Nephron progenitor cell (in vitro differentiated cells): Measurements from ENCODE around the gene TXNL1.

Experiments
- DNase-seq: peaks from one replicate; pipeline ENCODE4 v3.0.0; 2021
- H3K27ac Mint-ChIP-seq: 2 replicates; pipeline ENCODE4 v1.8.0; 2021; ENCODE audit warnings: mild to moderate bottlenecking, moderate library complexity, mixed read lengths
- H3K27me3 Mint-ChIP-seq: 2 replicates; pipeline ENCODE4 v1.8.0; 2021; ENCODE audit warnings: mild to moderate bottlenecking, low read depth, mixed read lengths; ENCODE audit not compliant: poor library complexity
- H3K36me3 Mint-ChIP-seq: 2 replicates; pipeline ENCODE4 v1.8.0; 2021; ENCODE audit warnings: low read depth, mixed read lengths
- H3K4me1 Mint-ChIP-seq: 2 replicates; pipeline ENCODE4 v1.8.0; 2021; ENCODE audit warnings: mixed read lengths
- H3K4me3 Mint-ChIP-seq: 2 replicates; pipeline ENCODE4 v1.8.0; 2021; ENCODE audit warnings: mild to moderate bottlenecking, moderate library complexity, mixed read lengths
- H3K9me3 Mint-ChIP-seq: 2 replicates; pipeline ENCODE4 v1.8.0; 2021; ENCODE audit warnings: mild to moderate bottlenecking, moderate library complexity, mixed read lengths
- TF ChIP-seq, protein P1 (sequence below): fragments of 200-600 bp; sonication (generic); IDR thresholded peaks from 2 replicates; pipeline ENCODE4 v1.5.0; 2021; ENCODE audit warnings: antibody characterized with exemption

The TXNL1 gene

DNA sequence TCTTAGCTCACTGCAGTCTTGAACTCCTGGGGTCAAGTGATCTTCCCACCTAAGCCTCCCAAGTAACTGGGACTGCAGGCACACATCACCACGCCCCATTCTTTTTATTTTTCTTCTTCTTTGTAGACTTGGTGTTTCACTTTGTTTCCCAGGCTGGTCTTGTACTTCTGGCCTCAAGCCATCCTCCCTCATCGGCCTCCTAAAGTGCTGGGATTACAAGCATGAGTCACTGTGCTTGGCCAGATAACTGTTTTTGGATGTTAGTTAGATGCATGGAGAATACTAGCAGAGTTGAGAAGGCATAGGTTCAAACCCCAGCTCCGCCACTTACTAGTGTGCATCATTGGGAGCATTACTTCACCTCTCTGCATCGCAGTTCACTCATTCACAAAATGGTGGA lies 88.3 kb downstream of the TXNL1 start:
- no peak for DNase-seq
- Mint-ChIP-seq H3K4me1 (peaks cover 20% of the 10 kb centered on the region), H3K36me3 (no peaks in the 10 kb centered on the region), H3K27me3 (peaks cover 16% of the 10 kb centered on the region), H3K4me3 (no peak overlapping the region), H3K27ac (no peak overlapping the region), H3K9me3 (peaks cover 7% of the 10 kb centered on the region)
- TF ChIP-seq, protein P1, sequence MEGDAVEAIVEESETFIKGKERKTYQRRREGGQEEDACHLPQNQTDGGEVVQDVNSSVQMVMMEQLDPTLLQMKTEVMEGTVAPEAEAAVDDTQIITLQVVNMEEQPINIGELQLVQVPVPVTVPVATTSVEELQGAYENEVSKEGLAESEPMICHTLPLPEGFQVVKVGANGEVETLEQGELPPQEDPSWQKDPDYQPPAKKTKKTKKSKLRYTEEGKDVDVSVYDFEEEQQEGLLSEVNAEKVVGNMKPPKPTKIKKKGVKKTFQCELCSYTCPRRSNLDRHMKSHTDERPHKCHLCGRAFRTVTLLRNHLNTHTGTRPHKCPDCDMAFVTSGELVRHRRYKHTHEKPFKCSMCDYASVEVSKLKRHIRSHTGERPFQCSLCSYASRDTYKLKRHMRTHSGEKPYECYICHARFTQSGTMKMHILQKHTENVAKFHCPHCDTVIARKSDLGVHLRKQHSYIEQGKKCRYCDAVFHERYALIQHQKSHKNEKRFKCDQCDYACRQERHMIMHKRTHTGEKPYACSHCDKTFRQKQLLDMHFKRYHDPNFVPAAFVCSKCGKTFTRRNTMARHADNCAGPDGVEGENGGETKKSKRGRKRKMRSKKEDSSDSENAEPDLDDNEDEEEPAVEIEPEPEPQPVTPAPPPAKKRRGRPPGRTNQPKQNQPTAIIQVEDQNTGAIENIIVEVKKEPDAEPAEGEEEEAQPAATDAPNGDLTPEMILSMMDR = no peak
